Gastroesophageal sphincter (tissue), 3 donors: ENCODE data around the gene COQ8B.

Experiments
- CTCF ChIP-seq, 4 experiments: fragments of 200-600 bp in 2 of 4; fragments of 450-650 bp in 2 of 4; sonication (generic) in 1 of 4; IDR thresholded peaks; one replicate each; pipeline ENCODE4 v1.5.1; 2017 to 2019; ENCODE audit warnings: antibody characterized with exemption in 4 of 4, mild to moderate bottlenecking in 2 of 4, moderate library complexity in 2 of 4
- EP300 ChIP-seq: sonication (generic); formaldehyde crosslinking; IDR thresholded peaks from one replicate; pipeline ENCODE4 v1.6.1; 2017; ENCODE audit warnings: antibody characterized with exemption, mild to moderate bottlenecking
- POLR2A ChIP-seq, 2 donors: fragments of 450-650 bp; IDR thresholded peaks; one replicate each; pipeline ENCODE4 v1.6.1; 2017; ENCODE audit warnings: antibody characterized with exemption in 2 of 2, mild to moderate bottlenecking in 2 of 2, moderate library complexity in 1 of 2

- no peak for TF ChIP-seq CTCF (IDR thresholded peaks at IDR 0.05)
- no peak for TF ChIP-seq POLR2A (IDR thresholded peaks at IDR 0.05)
- no peak for TF ChIP-seq EP300
Measured at GRCh38 chr19:40672038-40672437, 44.6 kb downstream of the COQ8B start.
